Measurements from ENCODE around the gene CYCS. TPM values are rescaled to one million over a fixed set of nuclear protein-coding genes. Genes with fewer than 3 reads are reported as not detected.

Gene CYCS
- total RNA-seq, 1 experiment from 2014 or later: 120 TPM

DNA sequence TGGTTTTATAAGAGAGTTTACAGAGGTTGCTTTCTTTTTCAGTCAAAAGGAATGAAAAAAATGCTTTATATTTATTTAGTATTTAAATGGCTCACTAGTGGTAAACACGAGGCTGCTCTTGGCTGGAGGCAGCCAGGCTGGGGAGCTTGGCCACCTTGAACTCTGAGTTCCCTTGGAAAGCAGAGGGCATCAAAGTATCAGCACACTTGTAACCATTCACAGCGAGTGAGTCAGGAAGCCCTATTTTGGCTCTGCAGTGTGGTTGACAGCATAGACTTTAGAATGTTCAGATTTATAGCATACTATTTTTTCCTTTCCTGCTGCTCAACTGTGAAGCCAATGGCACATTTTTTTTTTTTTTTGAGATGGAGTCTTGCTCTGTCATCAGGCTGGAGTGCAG is 51.6 kb downstream of the CYCS start:
- no peak overlapping the region for H3K27ac ChIP-seq
- POLR2A ChIA-PET (ENCODE audit: unreplicated experiment): no interaction called here
- intact Hi-C loops (cut with micrococcal nuclease; ENCODE audit: unreplicated experiment): no loop called here
- CTCF ChIA-PET: no interaction called here
- no TSS peak for BruUV-seq (replicated peaks)
- peaks cover 5% of the 10 kb centered on the region for H3K4me1 ChIP-seq (replicated peaks; ENCODE audit: insufficient read depth)
- no peaks in the 10 kb centered on the region for H3K36me3 ChIP-seq (ENCODE audit: low read depth)
- H3K27me3 ChIP-seq (ENCODE audit: insufficient read depth, low read depth): no peaks in the 10 kb centered on the region
- no peak overlapping the region for H2AFZ ChIP-seq
- no peak for DNase-seq
- H3F3A ChIP-seq (ENCODE audit: insufficient read depth, low read depth): no peaks in the 10 kb centered on the region
- H3K4me2 ChIP-seq: no peak overlapping the region
- H3K79me2 ChIP-seq (ENCODE audit: low read depth): no peaks in the 10 kb centered on the region
- no peak overlapping the region for H3K4me3 ChIP-seq
- no peaks in the 10 kb centered on the region for H3K9me3 ChIP-seq (ENCODE audit: insufficient read depth, low read depth)
- H3K9me2 ChIP-seq (ENCODE audit: insufficient read depth): no peaks in the 10 kb centered on the region
- no peaks in the 10 kb centered on the region for H4K20me1 ChIP-seq (ENCODE audit: insufficient read depth)
- TF ChIP-seq, protein P1, sequence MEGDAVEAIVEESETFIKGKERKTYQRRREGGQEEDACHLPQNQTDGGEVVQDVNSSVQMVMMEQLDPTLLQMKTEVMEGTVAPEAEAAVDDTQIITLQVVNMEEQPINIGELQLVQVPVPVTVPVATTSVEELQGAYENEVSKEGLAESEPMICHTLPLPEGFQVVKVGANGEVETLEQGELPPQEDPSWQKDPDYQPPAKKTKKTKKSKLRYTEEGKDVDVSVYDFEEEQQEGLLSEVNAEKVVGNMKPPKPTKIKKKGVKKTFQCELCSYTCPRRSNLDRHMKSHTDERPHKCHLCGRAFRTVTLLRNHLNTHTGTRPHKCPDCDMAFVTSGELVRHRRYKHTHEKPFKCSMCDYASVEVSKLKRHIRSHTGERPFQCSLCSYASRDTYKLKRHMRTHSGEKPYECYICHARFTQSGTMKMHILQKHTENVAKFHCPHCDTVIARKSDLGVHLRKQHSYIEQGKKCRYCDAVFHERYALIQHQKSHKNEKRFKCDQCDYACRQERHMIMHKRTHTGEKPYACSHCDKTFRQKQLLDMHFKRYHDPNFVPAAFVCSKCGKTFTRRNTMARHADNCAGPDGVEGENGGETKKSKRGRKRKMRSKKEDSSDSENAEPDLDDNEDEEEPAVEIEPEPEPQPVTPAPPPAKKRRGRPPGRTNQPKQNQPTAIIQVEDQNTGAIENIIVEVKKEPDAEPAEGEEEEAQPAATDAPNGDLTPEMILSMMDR (conservative IDR thresholded peaks at IDR 0.05): no peak
- no peak for TF ChIP-seq EZH2 (IDR thresholded peaks at IDR 0.05; ENCODE audit: low read depth)

Other genes starting within 250 kb of the CYCS start
- gene OSBPL3, start 145.1 kb downstream of the CYCS start, total RNA-seq (2021): 87.6 and 88.4 TPM in 2 replicates
- not detected in 2 replicates for gene NPVF, start 103.2 kb upstream of the CYCS start, total RNA-seq (2021)

Measured in PC-9 (cell line).